ENCODE data around the gene CPED1. TPM values are rescaled to one million over a fixed set of nuclear protein-coding genes. Genes with fewer than 3 reads are reported as not detected.

Gene CPED1
- total and polyA plus RNA-seq, 10 of the 15 experiments (the other 5 are each of a cell fraction or from before 2014, with no cell fraction given) = 0.01 to 0.77 (median 0.10) TPM; not detected in 1

DNA sequence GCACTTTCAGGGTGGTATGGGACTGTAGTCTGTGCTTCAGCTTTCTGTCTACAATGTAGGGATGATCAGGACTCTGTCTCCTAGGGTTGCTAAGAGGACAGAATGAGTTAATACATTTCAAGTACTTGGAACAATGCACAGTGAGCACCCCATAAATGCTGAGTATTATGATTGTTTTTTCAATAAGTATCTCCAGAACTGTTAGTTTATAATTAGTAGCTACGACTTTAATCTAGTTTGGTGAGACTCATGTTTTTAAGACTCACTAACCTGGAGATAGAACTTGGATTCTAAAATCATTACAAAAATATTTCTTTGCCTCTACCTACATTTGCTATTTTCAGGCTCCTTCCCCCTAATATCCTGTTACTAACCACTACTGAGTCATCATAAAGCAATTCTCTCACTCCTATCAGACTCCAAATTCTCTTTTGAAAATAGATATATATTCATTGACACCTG is 95.3 kb downstream of the CPED1 start (continued):
- TF ChIP-seq EP300 (IDR thresholded peaks at IDR 0.05; ENCODE audit: borderline replicate concordance in 1 of 2, control insufficient read depth in 1 of 2, low read depth in 2 of 2, low read length in 2 of 2) (no peak), CEBPB (IDR thresholded peaks at IDR 0.05; ENCODE audit: borderline replicate concordance in 1 of 2, low read depth in 2 of 2, low read length in 2 of 2) (no peak), TARDBP (IDR thresholded peaks at IDR 0.05; ENCODE audit: borderline replicate concordance) (no peak)

DNA sequence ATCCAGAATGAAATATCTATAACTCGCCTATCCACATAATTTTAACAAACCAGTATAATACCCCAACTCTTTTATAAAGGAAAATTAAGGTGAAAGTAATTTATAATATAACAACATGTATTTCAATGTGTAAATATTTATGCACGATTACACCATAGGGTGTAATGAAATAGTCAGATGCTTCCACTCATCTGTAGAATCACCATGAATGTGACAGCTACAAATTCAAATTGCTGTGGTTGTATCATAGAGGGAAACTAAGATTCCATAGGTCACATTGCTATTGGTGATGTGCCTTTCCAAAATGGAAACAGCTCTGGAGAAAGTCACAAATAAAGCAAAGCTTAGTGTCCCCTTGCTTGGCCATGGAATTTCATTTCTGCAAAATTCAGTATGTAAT is 95.7 kb downstream of the CPED1 start:
- DNase-seq (ENCODE audit: low read depth, low spot score) = no peak
- no peak overlapping the region for H3K27ac ChIP-seq (ENCODE audit: control insufficient read depth, insufficient read depth)
- FAIRE-seq = no peak
- no peak overlapping the region for H3K4me2 ChIP-seq (ENCODE audit: control insufficient read depth, insufficient read depth)
- no peak overlapping the region for H3K4me3 ChIP-seq
- intact Hi-C loops (cut with micrococcal nuclease; ENCODE audit: unreplicated experiment) (loop anchor here (5.0 kb wide), 2 partner anchors 277 to 292 kb away; no protein-coding TSS in a partner anchor), in situ Hi-C loops (cut with MboI) (loop anchor here (5.0 kb wide), 1 partner anchor 292 kb away; no protein-coding TSS in a partner anchor)
- H3K36me3 ChIP-seq (ENCODE audit: control insufficient read depth in 2 of 2, insufficient read depth in 2 of 2, low read length in 1 of 2) = no peaks in the 10 kb centered on the region
- no peak overlapping the region for H3K9ac ChIP-seq (ENCODE audit: control insufficient read depth, insufficient read depth, low read length)
- 0% methylated on average over 2 of the region's 2 CpGs for WGBS (ENCODE audit: insufficient coverage, insufficient replicate concordance, low lambda C conversion rate, missing lambda C conversion rate)
- CTCF ChIA-PET = interaction anchor here (0.8 to 5.5 kb wide), 7 partner anchors 8 to 292 kb away, joined by 3 to 111 read pairs (median 4); partner anchors contain the start of gene CPED1
- POLR2A ChIA-PET = no interaction called here
- ATAC-seq = no peak
- TF ChIP-seq, protein P1, sequence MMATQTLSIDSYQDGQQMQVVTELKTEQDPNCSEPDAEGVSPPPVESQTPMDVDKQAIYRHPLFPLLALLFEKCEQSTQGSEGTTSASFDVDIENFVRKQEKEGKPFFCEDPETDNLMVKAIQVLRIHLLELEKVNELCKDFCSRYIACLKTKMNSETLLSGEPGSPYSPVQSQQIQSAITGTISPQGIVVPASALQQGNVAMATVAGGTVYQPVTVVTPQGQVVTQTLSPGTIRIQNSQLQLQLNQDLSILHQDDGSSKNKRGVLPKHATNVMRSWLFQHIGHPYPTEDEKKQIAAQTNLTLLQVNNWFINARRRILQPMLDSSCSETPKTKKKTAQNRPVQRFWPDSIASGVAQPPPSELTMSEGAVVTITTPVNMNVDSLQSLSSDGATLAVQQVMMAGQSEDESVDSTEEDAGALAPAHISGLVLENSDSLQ (IDR thresholded peaks at IDR 0.05) = no peak
- TF ChIP-seq TAF1 (IDR thresholded peaks at IDR 0.05; ENCODE audit: borderline replicate concordance, low read depth, low read length) = no peak
- TF ChIP-seq, protein P2, sequence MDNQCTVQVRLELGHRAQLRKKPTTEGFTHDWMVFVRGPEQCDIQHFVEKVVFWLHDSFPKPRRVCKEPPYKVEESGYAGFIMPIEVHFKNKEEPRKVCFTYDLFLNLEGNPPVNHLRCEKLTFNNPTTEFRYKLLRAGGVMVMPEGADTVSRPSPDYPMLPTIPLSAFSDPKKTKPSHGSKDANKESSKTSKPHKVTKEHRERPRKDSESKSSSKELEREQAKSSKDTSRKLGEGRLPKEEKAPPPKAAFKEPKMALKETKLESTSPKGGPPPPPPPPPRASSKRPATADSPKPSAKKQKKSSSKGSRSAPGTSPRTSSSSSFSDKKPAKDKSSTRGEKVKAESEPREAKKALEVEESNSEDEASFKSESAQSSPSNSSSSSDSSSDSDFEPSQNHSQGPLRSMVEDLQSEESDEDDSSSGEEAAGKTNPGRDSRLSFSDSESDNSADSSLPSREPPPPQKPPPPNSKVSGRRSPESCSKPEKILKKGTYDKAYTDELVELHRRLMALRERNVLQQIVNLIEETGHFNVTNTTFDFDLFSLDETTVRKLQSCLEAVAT (IDR thresholded peaks at IDR 0.05) = no peak
- no peak for TF ChIP-seq HCFC1 (IDR thresholded peaks at IDR 0.05; ENCODE audit: low read length)
- TF ChIP-seq, protein P3, sequence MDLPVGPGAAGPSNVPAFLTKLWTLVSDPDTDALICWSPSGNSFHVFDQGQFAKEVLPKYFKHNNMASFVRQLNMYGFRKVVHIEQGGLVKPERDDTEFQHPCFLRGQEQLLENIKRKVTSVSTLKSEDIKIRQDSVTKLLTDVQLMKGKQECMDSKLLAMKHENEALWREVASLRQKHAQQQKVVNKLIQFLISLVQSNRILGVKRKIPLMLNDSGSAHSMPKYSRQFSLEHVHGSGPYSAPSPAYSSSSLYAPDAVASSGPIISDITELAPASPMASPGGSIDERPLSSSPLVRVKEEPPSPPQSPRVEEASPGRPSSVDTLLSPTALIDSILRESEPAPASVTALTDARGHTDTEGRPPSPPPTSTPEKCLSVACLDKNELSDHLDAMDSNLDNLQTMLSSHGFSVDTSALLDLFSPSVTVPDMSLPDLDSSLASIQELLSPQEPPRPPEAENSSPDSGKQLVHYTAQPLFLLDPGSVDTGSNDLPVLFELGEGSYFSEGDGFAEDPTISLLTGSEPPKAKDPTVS (IDR thresholded peaks at IDR 0.05; ENCODE audit: low read depth, low read length) = no peak
- TF ChIP-seq CREM (IDR thresholded peaks at IDR 0.05; ENCODE audit: low read depth) = no peak
- TF ChIP-seq MTA2 (IDR thresholded peaks at IDR 0.05; ENCODE audit: low read depth) = no peak
- no peak for TF ChIP-seq SREBF1 (IDR thresholded peaks at IDR 0.05; ENCODE audit: low read length)
- TF ChIP-seq EZH2 (IDR thresholded peaks at IDR 0.05; ENCODE audit: borderline replicate concordance, control insufficient read depth, low read depth, low read length) = no peak
- TF ChIP-seq SMC3 (IDR thresholded peaks at IDR 0.05; ENCODE audit: borderline replicate concordance, low read length) = no peak
- H3K9me3 ChIP-seq (replicated peaks; ENCODE audit: control insufficient read depth, insufficient read depth, low read length) = no peaks in the 10 kb centered on the region
- H3K79me2 ChIP-seq (ENCODE audit: control insufficient read depth, insufficient read depth, low read length) = no peaks in the 10 kb centered on the region
- no peaks in the 10 kb centered on the region for H4K20me1 ChIP-seq (ENCODE audit: control insufficient read depth, insufficient read depth)
- RAD21 ChIA-PET (ENCODE audit: unreplicated experiment) = interaction anchor here (4.5 kb wide), 1 partner anchor 97 kb away, joined by 41 read pairs; the partner anchor contains the start of gene CPED1
- H2AFZ ChIP-seq (ENCODE audit: control insufficient read depth, low read depth, low read length) = no peak overlapping the region
- peaks cover 0 to 4% of the 10 kb centered on the region in 2 experiments; a peak in 2 of 4 replicates for H3K27me3 ChIP-seq (replicated peaks in 1 of 2; ENCODE audit: control insufficient read depth in 2 of 2, insufficient read depth in 2 of 2, low read length in 1 of 2)
- SMC1A ChIA-PET (ENCODE audit: uncharacterized antibody, unreplicated experiment) = interaction anchor here (1.1 kb wide), 1 partner anchor 8 kb away, joined by 3 read pairs; no protein-coding TSS in a partner anchor
- H3K4me1 ChIP-seq (ENCODE audit: control insufficient read depth, insufficient read depth, low read length) = no peaks in the 10 kb centered on the region
- BruUV-seq (replicated peaks) = no TSS peak
